ENCODE data around the gene MASP1.

The MASP1 gene

GRCh38 chr3:187186801-187187421 lies 104.6 kb downstream of the MASP1 start:
- no peak for DNase-seq (ENCODE audit: low read depth in 2 of 2)

GRCh38 chr3:187186375-187186774 lies 105.2 kb downstream of the MASP1 start:
- DNase-seq (ENCODE audit: low read depth in 2 of 2), result no peak

- no peak for DNase-seq (ENCODE audit: low read depth in 2 of 2)
Measured at GRCh38 chr3:187185759-187186158, 105.8 kb downstream of the MASP1 start.
